Fibroblast of villous mesenchyme (primary cell): Measurements from ENCODE around the gene B3GNT5. TPM values are rescaled to one million over a fixed set of nuclear protein-coding genes. Genes with fewer than 3 reads are reported as not detected.

Source experiments
- DNase-seq: peaks from one replicate; pipeline ENCODE4 v3.0.0-alpha.2; 2010; ENCODE audit warnings: low read depth
- H3K4me3 ChIP-seq: 2 replicates; pipeline ENCODE4 v1.5.1; 2011; ENCODE audit warnings: low read depth, mild to moderate bottlenecking, low read length
- CTCF ChIP-seq: IDR thresholded peaks from 2 replicates; pipeline ENCODE4 v1.5.1; 2012; ENCODE audit warnings: low read depth, mild to moderate bottlenecking, low read length; ENCODE audit not compliant: insufficient read depth
- total RNA-seq: library from RNA; depleted of rRNA; stranded (reverse); fragments of >200 nt; gene quantifications from 2 replicates; pipeline ENCODE4 v1.2.3, GENCODE V29; 2012

The B3GNT5 gene
- total RNA-seq, 1 donor, result 6.0 TPM

- no peak for TF ChIP-seq CTCF
- H3K4me3 ChIP-seq, result no peak overlapping the region
- no peak for DNase-seq
Measured at GRCh38 chr3:183212096-183212495, 41.0 kb upstream of the B3GNT5 start.

- H3K4me3 ChIP-seq, result no peak overlapping the region
- no peak for TF ChIP-seq CTCF
- no peak for DNase-seq
Measured at GRCh38 chr3:183212565-183212964, 40.5 kb upstream of the B3GNT5 start.

- H3K4me3 ChIP-seq, result no peak overlapping the region
- no peak for DNase-seq
- no peak for TF ChIP-seq CTCF
Measured at GRCh38 chr3:183213415-183214276, 39.4 kb upstream of the B3GNT5 start.

- no peak for TF ChIP-seq CTCF
- DNase-seq, result no peak
- no peak overlapping the region for H3K4me3 ChIP-seq
Measured at GRCh38 chr3:183214277-183214612, 38.8 kb upstream of the B3GNT5 start.

- no peak for DNase-seq
- H3K4me3 ChIP-seq, result no peak overlapping the region
- TF ChIP-seq CTCF, result no peak
Measured at GRCh38 chr3:183215591-183216202, 37.4 kb upstream of the B3GNT5 start.

- no peak overlapping the region for H3K4me3 ChIP-seq
- no peak for TF ChIP-seq CTCF
- DNase-seq, result no peak
Measured at GRCh38 chr3:183217548-183218332, 35.3 kb upstream of the B3GNT5 start.
